HG03354 (cell line): ENCODE results near the gene MYO9A.

Experiments
- ATAC-seq: cut with Tn5 transposase; IDR thresholded peaks from one replicate; pipeline ENCODE4 v1.9.1; 2021; ENCODE audit warnings: mild to moderate bottlenecking; ENCODE audit not compliant: unreplicated experiment, poor library complexity, severe bottlenecking

MYO9A gene

DNA sequence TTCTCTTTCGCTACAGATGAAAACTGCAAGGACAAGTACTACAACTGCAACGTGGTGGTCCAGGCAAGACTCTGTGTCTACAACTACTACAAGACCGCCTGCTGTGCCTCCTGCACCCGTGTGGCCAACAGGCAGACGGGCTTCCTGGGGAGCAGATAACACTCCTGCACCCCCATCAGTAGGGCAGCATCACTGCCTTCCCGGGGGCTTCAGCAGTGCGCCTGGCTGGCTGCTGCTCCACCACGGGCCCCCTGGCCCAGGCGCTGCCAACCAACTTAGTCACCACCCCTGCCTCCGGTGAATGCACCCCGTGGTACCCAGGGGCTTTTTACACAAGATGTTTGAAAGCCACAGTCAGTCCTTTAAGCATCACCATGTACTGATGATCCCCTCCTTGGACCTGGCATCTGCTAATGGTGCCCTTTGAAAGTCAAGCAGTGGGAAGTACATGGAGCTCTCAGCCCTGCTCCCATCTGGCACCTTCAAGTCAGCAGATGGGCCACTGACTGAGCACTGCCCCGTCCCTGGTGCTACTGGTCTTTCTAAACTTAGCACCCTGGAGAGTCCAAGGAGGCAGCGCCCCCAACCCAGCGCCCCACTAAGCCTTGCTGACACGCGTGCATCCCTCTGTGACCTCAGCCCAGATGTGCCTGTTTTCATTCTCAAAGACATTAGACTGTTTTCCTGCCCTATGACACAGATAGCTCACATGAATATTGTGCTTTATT lies 340.6 kb downstream of the MYO9A start:
- ATAC-seq, result no peak

DNA sequence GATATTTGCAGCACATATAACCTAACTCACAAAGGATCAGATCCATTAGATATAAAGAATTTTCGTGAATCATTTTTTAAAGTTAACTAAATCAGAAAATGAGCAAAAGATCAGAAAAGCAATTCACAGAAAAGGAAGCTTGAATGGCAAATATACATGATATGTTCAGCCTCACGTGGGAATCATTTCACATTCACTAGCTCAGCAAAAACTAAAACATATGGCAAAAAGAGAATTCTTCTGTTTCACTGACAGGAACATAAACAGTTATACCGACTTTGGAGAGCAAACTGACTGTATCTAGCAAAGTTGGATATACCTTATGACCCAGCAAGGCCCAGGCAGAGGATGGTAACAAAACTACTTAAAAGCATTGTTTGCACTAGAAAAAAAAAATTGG lies 341.6 kb downstream of the MYO9A start:
- ATAC-seq, result no peak

DNA sequence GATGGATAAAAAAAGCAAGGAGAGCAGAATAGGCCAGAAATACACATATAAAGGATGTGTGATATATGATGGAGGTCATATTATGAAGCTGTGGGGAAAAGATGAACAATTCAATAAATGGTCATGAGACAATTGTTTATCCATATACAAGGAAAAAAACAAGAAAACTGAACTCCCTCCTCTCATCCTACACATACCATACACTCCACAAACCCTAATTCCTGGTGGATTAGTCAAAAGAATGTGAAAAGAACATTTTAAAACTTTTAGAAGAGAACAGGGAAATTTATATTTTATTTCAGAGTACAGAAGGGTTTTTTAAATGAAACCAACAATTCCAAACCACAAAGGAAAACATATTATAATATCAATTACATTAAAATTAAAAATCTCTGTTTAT lies 342.1 kb downstream of the MYO9A start:
- no peak for ATAC-seq

DNA sequence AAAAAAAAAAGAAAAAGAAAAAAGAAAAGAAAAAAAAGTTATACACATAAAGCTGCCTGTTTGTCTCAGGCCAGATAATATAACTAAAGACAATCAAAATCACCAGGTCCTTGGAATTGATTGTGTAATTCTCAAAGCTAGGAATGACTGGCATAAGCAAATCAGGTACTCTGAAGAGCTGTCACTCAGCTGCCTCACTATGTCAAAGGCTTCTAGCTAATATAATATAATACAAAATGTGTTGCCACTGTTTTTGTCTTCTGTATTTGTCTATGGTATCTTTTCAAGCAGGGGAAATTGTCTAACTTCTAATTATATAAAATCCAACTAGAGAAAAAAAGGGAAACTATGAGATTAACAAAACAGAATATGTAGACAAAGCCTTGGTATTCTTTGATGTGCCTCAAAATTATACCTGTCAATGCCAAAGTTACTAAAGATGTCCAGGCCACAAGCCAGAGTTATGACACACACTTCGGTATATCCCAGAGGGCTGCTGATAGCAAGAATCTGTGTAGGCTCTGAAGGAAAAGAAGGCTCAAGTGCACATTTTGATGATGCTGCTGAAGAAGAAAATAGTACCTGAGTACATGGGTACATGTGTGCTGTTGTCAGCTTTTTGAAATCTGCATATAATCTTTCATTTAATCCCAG lies 344.6 kb downstream of the MYO9A start:
- no peak for ATAC-seq
